HG03196 (cell line): Measurements from ENCODE around the gene RHOB.
"Not testable (repeated sequence)": the region's sequence is repeated elsewhere in the genome, so short reads cannot be mapped to it uniquely, and the experiment has no call there.

Source experiments
- ATAC-seq: cut with Tn5 transposase; IDR thresholded peaks from one replicate; pipeline ENCODE4 v1.9.1; 2021; ENCODE audit not compliant: unreplicated experiment

The RHOB gene

GRCh38 chr2:20446917-20447436 lies at the start of gene RHOB:
TSS of gene RHOB (plus strand) at chr2:20447074. CDS start at chr2:20447466, 392 bp downstream.
- ATAC-seq: peak; percentile 98

- ATAC-seq: no peak
Observed at GRCh38 chr2:20397811-20398447, 48.9 kb upstream of the RHOB start.

- ATAC-seq: no peak
Observed at GRCh38 chr2:20398956-20399567, 47.8 kb upstream of the RHOB start.

- ATAC-seq: no peak
Observed at GRCh38 chr2:20400306-20400705, 46.6 kb upstream of the RHOB start.

- ATAC-seq: no peak
Observed at GRCh38 chr2:20400787-20401488, 45.9 kb upstream of the RHOB start.

- no peak for ATAC-seq
Observed at GRCh38 chr2:20401489-20401835, 45.4 kb upstream of the RHOB start.

GRCh38 chr2:20403774-20404312 lies 43.0 kb upstream of the RHOB start:
- ATAC-seq: no peak

GRCh38 chr2:20404950-20405349 lies 41.9 kb upstream of the RHOB start:
- ATAC-seq: no peak

- ATAC-seq: no peak
Observed at GRCh38 chr2:20409039-20409438, 37.8 kb upstream of the RHOB start.

GRCh38 chr2:20410556-20411277 lies 36.2 kb upstream of the RHOB start:
- no peak for ATAC-seq

- peak; percentile 99 for ATAC-seq
Observed at GRCh38 chr2:20411361-20411894, 35.4 kb upstream of the RHOB start.

GRCh38 chr2:20414806-20415205 lies 32.1 kb upstream of the RHOB start:
- ATAC-seq: no peak

- ATAC-seq: no peak
Observed at GRCh38 chr2:20415511-20415918, 31.4 kb upstream of the RHOB start.

- ATAC-seq: no peak
Observed at GRCh38 chr2:20416723-20417122, 30.2 kb upstream of the RHOB start.

- not testable (repeated sequence) for ATAC-seq
Observed at GRCh38 chr2:20417230-20417821, 29.5 kb upstream of the RHOB start.

- no peak for ATAC-seq
Observed at GRCh38 chr2:20418519-20418918, 28.4 kb upstream of the RHOB start.

- ATAC-seq: no peak
Observed at GRCh38 chr2:20419007-20419576, 27.8 kb upstream of the RHOB start.

GRCh38 chr2:20419752-20420151 lies 27.1 kb upstream of the RHOB start:
- no peak for ATAC-seq

GRCh38 chr2:20421336-20421987 lies 25.4 kb upstream of the RHOB start:
- no peak for ATAC-seq

- no peak for ATAC-seq
Observed at GRCh38 chr2:20421988-20422370, 24.9 kb upstream of the RHOB start.
